SU-DHL-6 (cell line): ENCODE results near the gene ATXN7.

Experiments used
- EZH2phosphoT487 ChIP-seq: fragments of 200-600 bp; sonication (generic), shearing (Covaris generic); conservative IDR thresholded peaks from 2 replicates; pipeline ENCODE4 v1.6.1; 2018; ENCODE audit warnings: mild to moderate bottlenecking, antibody characterized with exemption, low read length, moderate library complexity, mixed read lengths
- TF ChIP-seq, protein P1 (sequence below): fragments of 200-600 bp; sonication (generic); IDR thresholded peaks from one replicate; pipeline ENCODE4 v1.5.1; 2017; ENCODE audit warnings: antibody characterized with exemption, mild to moderate bottlenecking, low read length, moderate library complexity; ENCODE audit not compliant: insufficient read depth, poor library complexity, severe bottlenecking

DNA sequence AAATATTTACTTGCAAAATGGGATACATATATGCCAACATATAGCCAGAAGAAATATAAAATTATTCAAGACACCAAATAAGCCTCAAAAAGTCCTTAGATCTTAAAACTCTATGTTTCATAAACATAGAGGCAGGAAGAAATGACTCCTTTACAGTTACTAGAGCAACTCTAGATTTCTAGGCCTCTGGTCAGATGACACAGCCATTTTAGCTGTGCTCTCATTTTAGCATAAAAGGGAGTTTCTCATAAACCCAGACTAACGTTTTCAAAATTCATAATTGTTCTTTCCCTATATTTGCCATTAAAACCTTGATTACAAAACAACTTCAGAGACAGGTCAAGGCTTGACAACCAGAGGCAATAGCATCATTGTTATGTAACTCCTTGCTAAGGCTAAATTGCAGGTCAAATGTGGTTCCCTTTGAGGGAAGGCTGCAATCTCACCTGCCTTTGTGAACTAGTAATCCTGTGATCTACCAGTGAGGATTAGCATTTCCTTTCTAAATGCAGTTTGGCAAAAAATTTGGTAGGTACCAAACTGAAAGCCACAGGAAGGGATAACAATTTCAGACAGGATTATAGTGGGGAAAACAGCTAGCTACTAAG lies 8.2 kb upstream of the ATXN7 start:
- TF ChIP-seq, protein P1, sequence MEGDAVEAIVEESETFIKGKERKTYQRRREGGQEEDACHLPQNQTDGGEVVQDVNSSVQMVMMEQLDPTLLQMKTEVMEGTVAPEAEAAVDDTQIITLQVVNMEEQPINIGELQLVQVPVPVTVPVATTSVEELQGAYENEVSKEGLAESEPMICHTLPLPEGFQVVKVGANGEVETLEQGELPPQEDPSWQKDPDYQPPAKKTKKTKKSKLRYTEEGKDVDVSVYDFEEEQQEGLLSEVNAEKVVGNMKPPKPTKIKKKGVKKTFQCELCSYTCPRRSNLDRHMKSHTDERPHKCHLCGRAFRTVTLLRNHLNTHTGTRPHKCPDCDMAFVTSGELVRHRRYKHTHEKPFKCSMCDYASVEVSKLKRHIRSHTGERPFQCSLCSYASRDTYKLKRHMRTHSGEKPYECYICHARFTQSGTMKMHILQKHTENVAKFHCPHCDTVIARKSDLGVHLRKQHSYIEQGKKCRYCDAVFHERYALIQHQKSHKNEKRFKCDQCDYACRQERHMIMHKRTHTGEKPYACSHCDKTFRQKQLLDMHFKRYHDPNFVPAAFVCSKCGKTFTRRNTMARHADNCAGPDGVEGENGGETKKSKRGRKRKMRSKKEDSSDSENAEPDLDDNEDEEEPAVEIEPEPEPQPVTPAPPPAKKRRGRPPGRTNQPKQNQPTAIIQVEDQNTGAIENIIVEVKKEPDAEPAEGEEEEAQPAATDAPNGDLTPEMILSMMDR = no peak
- TF ChIP-seq EZH2phosphoT487 = no peak
